Measurements from ENCODE around the gene PRR14L.
"Not testable (repeated sequence)": the region's sequence is repeated elsewhere in the genome, so short reads cannot be mapped to it uniquely, and the experiment has no call there.

- TF ChIP-seq, protein P1, sequence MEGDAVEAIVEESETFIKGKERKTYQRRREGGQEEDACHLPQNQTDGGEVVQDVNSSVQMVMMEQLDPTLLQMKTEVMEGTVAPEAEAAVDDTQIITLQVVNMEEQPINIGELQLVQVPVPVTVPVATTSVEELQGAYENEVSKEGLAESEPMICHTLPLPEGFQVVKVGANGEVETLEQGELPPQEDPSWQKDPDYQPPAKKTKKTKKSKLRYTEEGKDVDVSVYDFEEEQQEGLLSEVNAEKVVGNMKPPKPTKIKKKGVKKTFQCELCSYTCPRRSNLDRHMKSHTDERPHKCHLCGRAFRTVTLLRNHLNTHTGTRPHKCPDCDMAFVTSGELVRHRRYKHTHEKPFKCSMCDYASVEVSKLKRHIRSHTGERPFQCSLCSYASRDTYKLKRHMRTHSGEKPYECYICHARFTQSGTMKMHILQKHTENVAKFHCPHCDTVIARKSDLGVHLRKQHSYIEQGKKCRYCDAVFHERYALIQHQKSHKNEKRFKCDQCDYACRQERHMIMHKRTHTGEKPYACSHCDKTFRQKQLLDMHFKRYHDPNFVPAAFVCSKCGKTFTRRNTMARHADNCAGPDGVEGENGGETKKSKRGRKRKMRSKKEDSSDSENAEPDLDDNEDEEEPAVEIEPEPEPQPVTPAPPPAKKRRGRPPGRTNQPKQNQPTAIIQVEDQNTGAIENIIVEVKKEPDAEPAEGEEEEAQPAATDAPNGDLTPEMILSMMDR (IDR thresholded peaks at IDR 0.05), result not testable (repeated sequence)
- TF ChIP-seq ZFX (IDR thresholded peaks at IDR 0.05; ENCODE audit: borderline replicate concordance), result not testable (repeated sequence)
Measured at GRCh38 chr22:31799358-31799757, 49.4 kb upstream of the PRR14L start.

Measured in 22Rv1 (cell line).